ENCODE data around the gene UBE2I.
"Not testable (repeated sequence)": the region's sequence is repeated elsewhere in the genome, so short reads cannot be mapped to it uniquely, and the experiment has no call there.

The UBE2I gene

DNA sequence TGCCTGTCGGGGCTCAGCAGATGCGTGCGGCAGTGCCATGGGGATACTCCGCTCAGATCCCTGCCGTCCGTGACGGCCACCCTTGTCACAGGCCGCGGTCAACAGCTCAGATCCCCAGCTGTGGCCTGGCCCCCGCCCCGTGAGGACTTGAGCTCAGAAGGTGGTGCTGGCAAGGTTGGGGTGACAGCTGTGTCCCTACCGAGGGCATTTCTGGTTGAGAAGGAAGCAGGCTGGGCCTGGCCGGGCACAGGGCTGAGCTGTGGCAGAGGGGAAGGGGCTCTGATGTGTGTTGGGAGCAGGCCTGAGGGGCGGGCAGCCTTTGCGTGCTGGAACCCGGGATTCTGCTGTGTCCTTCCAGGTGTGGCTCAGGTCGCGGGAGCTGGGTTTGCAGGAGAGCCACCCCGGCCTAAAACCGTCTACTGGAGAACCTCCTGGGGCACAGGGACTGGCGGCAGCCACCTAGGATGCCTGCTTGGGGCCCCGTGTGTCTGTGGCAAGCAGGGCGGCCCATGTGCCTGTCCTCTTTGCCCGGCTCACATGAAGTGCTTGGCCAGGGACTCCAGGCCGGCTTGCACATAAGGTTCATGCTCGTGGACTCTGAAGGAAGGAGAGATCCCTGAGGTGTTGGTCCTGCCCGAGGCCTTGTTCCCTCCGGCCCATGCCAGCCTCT, 5.1 kb downstream of the UBE2I start:
- no peak for FAIRE-seq

DNA sequence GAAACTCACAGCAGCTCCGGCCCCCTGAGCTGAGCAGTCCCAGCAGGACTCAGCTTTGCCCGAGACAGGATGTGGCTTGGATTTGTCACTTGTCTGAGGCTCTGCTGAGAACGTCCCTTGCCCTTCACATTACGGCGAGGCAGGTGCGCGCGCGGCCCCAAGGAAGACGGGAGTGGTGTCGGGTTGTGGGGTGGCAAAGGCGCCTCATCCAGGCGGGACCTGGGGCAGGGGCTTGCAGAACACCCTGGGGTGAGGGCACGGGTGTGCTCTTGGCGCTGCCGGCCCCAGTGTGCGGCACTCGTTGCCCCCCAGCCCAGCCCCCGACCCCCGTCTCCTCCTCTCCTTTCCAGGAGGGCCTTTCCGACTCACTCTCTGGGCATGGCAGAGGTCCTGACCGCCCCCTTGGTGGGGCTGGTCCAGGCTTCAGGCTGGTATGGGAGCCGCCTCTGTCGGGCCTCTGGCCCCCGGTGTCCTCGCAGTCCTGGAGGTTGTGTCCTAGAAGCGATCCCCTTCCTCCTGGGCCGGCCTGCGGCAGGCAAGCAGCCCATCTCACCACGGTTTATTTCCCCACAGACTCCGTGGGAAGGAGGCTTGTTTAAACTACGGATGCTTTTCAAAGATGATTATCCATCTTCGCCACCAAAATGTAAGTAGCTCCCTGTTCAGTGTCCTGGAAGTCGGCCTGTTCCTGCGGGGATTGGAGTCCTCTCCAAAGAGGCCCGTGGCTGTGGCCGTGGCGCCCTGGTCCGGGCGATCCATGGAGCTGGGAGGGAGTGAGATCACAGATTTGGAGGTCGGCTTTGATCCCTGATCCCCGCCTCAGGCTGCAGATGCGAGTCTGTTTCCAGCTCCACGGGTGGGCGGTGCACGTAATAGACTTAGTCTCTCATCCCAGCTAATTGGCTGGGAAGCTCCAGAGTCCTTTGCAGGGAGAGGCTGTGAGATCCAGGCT, 5.9 kb downstream of the UBE2I start:
- FAIRE-seq = no peak

DNA sequence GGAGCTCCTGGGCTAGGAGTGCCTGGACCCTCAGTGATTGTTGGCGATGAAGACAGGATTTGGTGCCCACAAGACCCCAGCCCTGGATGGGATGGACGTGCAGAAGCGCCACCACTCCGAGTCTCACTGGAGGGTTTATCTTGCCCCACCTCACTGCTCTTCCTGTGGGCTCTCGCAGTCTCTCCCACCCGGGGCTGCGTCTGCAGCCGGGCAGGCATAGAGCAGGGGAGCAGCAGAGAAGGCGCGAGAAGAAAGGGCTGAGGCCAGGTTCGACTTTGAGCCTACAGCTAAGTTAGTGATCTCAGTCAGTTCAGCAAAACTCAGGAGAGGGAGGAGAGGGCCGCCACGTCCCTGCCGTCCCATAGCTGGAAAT, 6.6 kb downstream of the UBE2I start:
- no peak for FAIRE-seq

DNA sequence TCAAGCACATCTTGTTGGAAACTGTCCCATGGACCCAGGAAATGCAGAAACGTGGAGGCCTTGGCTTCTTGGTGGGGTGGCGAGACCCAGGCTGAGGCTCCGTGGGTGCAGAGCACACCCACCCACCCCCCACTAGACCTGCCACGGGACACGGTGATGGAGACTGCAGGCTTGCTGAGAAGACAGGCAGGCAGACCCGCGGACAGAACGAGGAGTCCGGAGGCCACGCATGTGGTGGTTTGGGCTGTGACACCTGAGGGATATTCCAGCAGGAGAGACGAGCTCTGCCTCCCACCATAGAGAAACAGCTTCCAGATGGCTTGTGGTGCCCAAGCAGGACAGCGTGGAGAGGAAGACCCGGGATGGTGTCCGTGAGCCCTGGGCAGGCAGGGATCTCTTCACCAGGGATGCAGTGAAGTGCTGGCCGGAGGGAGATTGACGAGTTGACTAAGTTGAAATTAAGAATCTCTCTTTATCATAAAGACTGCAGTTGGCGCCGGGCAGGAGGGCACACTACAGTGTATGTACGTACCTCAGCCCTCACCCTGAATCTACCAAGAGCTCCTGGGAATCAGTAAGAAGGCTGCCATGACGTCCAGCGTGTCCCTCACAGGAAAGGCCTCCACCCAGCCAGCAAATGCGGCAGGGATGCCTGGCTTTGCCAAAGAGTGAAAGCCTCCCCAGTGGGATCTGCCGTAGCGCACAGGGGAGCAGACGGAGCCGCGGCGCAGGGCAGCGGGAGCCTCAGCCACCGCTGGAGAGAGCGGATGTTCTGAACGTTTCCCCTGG, 8.2 kb downstream of the UBE2I start:
- no peak for FAIRE-seq

DNA sequence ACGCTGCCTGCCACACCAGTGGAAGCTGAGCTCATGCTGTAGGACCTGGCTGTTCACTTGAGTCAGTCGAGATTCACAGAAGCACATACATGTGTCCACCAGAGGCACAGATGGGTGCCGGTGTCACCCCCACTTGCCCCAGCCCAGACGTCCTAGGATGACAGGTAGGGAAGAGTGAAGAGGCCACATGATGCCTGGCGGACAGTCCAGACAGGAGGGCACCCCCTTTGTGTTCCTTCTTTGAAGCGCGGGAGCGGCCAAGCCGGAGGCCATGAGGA, 8.8 kb downstream of the UBE2I start:
- no peak for FAIRE-seq

DNA sequence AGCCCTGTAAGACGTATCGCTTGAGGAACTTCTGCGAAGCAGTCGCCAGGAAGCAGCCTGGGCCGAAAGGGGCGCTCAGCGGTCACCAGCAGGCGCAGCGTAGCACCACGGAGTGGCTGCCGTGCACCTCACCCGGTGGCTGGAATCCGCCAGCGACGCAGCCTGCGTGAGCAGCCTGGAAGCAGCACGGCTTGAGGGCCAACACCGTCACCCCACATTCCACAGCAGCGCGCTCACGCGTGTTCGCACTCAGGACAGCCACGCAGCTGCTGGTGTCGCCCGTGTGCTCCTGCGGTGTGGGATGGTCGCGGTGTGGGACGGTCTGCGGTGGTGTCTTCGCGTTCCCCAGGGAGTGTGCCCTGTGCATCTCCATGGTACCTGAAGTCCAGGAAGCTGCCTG, 9.6 kb downstream of the UBE2I start:
- FAIRE-seq = no peak

DNA sequence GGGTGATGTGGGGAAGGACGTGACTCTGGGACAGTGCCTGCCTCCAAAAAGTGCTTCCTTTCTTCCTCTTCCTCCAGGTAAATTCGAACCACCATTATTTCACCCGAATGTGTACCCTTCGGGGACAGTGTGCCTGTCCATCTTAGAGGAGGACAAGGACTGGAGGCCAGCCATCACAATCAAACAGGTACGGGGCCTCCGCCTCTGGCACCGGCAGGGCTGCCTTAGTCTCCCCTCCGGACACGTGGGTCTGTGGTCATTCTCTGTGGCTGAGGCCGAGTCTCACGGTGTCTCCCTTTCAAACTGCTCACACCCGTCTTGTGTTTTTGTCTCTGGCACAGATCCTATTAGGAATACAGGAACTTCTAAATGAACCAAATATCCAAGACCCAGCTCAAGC, 10.7 kb downstream of the UBE2I start:
- FAIRE-seq = no peak

DNA sequence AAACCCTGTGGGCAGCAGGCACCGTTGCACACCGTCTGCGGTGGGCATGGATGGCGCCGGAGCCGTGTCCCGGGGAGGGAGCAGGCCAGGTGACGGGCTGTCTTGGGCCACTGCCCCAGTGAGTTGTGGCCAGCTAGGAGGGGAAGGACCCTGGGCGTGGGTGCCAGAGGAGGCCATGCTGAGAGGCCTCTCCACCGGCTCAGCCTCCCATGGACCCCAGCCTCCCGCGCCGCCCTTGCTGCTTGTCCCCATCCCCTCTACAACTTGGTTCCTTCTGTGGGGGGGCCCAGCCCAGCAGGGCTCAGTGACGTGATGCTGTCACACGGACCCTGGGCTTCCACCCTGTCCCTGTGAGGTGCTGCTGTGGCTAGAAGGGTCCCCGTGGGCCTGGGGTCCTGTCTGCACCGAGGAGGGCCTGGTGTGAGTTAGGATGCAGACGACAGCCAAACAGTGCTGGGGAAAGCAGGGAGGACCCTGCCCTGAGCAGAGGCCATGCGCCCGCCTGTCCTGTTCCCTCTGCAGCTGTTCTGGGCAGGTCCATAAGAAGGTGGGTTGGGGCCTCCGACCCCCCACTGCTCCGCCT, 11.3 kb downstream of the UBE2I start:
- no peak for FAIRE-seq

DNA sequence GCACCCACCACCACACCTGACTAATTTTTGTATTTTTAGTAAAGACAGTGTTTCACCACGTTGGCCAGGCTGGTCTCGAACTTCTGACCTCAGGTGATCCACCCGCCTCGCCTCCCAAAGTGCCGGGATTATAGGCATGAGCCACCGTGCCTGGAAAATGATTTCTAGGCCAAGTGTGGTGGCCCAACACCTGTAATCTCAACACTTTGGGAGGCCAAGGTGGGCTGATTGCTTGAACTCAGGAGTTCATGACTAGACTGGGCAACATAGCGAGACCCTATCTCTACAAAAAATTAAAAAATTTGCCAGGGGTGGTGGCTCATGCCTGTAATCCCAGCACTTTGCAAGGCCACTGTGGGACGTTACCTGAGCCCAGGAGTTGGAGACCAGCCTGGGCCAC, 13.0 kb downstream of the UBE2I start:
- FAIRE-seq = no peak

DNA sequence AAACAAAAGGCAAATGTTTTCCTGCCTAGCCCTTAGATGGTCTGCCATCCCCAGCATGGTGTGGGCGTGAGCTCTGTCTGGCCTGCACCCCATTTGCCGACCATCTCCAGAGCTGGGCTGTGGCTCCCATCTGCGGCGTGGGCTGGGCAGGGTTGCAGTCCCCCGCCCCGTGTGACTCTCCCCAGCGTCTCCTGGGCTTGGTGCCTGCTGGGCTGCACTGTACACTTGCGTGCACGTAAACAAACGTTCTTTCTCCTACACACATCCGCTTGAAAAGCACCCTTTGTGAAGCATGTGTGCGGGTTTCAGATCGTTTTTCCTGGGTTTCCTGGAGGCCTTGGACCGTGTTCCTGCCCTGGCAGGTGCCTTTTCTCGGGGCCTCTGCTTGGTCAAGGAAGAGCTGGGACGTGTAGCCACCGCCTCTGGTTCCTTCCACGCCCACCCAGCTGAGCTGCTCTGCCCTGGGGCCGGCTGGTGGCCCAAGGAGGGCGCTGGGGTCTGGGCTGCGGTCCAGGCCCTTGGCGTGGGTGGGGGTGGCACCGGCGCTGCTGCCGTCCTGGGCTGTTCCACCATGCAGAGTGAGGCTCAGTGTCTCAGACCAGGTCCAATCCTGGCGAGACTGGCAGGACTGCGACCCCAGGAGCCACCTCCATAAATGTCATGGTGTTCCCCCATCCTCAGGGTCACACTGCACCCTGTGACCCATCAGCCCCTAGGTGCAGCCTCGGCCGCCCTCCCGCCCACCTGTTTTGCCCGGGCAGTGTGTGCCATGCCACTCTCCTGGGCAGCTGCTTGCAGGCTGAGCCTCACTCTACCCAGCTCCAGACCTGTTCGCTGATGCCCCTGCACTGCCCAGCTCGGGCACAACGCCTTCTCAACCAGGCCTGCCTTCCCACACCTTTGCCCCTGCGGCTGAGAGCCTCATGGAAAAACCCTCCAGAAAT, 14.1 kb downstream of the UBE2I start:
- FAIRE-seq = no peak

DNA sequence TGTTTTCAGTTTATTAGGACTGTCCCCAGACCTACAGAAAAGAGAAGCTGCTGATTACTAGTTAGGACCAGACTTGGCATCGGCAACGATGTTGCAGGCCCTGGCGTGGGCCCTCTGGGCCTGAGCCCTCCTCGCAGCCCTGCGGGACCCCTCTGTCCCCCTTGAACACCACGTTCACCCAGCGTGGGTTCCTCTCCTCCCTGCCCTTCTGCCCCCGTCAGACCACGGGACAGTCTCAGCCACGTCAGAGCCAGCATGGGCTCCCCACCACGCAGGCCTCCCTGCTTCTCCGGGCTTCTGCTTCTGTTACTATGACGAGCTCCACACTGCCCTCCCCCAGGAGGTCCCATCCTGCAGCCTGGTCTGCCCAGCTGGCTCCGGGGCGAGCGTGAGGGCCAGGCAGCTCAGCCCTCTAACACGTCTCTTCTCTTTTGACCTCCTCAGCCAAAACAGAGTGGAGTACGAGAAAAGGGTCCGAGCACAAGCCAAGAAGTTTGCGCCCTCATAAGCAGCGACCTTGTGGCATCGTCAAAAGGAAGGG, 14.9 kb downstream of the UBE2I start:
- no peak for FAIRE-seq

DNA sequence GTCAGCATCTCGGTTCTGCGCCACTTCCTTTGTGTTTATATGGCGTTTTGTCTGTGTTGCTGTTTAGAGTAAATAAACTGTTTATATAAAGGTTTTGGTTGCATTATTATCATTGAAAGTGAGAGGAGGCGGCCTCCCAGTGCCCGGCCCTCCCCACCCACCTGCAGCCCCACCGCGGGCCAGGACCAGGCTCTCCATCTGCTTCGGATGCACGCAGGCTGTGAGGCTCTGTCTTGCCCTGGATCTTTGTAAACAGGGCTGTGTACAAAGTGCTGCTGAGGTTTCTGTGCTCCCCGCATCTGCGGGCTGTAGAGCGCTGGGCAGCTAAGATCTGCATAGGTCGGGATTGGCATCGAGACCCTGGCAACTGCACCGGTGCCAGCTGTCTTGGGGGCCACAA, 15.8 kb downstream of the UBE2I start:
- no peak for FAIRE-seq

DNA sequence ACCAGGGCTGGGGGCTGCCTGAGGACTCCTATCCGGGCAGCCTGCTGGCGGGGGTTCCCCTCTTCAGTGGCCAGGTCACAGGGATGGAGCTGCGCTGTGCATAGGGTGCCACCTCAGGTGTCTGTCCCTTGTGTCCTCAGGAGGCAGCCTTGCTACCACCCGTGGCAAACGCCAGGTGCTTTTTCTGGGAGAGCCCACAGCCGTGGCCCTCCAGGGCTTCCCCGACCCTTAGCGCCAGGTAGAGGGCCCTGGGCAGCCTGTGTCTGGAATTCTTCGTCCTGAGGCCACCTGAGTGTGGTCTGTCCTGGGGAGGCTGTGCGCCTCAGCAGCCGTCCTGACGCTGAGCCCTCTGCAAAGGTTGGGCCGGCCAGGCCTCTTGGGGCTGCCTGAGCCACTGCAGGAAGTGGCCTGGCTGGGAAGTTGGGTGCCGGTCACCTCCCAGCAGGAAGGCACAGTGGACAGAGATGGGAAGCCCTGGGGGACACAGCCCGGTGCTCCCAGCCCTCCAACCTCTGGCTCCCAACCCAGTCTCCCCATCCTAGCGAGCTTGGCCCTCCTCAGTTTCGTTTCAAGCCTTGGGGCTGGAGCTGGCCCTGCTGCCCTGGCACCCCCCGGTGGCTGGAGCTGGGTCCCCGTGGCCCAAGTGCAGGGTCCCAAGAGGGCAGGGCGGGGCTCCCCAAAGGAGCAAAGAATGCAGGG, 16.4 kb downstream of the UBE2I start:
- no peak for FAIRE-seq

DNA sequence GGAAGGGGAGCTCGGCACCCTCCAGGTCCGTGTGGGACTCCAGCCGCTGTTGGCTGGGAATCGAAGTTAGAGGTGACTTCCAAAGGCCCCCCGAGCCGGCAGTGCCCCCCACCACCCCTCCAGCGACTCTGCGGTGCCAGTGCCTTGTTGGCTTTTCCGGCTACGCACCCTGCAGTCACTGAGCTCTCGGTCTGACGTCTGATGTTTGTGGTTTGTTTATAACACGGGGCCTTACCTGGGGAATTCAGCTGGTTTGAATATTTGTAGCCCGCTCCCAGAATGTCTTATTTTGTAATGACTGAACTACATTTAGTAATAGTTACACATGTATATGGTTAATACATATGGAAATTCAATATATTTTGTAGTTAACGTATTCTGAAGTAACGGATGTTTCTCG, 17.0 kb downstream of the UBE2I start:
- FAIRE-seq = no peak

DNA sequence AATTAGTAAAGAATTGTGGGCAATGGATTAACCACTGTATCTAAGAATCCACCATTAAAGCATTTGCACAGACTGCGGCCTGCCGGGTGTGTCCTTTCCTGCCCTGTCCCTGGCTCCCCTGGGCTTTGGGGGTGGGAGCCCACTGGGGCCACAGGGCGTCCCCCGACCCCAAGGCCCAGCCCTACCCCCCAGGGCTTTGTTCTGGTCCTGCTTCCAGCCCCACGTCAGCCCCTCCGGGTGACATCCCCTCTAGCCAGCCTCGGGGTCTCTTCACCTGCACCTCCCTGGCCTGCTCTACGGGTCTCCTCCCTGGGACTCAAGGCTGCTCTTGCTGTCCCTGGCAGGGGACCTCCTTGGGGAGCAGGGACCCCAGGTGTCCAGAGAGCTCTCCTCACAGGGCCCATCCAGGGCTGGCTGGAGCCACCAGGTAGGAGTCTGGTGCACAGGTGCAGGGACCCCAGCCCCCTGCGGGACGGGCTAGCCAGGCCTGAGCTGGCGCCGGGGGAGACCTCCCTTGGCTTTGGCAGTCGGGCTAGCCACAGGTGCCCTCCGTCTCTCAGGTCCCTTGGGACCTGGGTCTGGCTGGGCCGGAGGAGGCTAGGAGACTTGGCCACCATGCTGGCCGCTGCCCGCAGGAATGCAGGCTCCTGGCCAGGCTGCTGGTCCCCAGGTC, 17.6 kb downstream of the UBE2I start:
- FAIRE-seq = no peak

DNA sequence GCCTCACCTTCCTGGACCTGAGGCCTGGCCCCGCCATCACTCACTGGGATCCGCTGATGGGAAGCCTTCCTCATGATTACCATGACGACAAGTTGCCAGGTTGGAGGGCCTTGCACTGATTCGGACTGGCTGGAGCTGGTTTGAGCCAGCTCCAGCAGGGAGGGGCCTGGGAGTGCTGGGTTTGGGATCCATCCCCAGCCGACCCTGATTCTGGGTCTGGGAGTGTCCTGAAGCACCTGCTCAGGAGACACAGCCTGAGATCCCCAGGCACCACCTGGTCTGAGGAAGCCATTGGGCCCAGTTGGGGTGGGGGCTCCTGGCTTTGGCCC, 18.1 kb downstream of the UBE2I start:
- FAIRE-seq = no peak

DNA sequence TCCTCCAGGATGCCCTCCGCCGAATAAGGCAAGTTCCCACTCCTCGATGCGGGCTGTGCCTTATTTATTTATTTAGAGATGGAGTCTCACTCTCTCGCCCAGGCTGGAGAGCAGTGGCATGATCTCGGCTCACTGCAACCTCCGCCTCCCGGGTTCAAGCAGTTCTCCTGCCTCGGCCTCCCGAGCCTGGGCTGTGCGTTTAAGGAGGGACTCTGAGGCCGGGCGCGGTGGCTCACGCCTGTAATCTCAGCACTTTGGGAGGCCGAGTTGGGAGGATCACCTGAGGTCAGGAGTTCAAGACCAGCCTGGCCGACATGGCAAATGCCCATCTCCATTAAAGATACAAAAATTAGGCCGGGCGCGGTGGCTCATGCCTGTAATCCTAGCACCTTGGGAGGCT, 18.7 kb downstream of the UBE2I start:
- not testable (repeated sequence) for FAIRE-seq

DNA sequence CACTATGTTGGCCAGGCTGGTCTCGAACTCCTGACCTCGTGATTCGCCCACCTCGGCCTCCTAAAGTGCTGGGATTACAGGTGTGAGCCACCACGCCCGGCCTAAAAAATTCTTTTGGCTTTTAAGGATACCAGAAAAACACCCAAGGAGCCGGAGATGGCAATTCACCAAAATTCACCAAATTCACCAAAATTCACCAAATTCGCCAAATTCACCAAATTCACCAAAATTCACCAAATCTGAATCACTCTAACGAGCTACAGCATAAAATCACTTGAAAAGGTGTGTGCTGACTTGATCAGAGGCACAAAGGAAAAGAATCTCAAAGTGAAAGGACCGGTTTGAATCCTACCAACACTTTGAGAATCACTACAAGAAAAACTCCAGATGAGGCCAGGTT, 19.5 kb downstream of the UBE2I start:
- FAIRE-seq = not testable (repeated sequence)

DNA sequence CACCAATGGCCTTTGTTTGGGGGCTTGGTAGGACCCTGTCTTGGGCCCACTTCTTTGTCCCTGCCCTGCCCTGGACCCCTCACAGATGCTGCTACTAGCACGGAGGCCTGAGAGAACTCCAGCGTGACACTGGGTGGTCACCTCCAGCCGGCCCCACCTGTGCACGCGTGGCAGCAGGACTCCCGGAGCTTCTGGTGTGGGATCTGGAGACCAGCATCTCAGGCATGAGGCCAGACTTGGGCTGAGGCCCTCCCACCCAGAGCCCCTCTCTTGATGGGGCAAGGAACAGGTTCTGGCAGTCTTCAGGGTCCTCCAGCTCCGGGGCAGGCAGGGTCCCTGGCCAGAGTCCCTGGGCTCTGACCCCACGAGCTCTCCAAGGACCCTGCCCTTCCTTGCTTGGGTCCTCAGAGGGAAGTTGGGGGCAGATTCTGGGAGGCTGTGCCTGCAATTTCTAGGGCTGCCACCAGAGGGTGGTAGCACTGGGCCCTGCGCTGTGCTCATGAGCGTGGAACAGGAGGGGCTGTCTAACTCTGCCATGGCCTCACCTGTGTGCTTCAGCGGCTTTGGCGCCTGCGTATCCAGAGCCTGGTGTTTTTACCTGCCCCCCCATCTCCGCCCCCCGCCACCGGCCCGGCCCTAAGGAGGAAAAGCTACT, 21.0 kb downstream of the UBE2I start:
- FAIRE-seq = no peak

DNA sequence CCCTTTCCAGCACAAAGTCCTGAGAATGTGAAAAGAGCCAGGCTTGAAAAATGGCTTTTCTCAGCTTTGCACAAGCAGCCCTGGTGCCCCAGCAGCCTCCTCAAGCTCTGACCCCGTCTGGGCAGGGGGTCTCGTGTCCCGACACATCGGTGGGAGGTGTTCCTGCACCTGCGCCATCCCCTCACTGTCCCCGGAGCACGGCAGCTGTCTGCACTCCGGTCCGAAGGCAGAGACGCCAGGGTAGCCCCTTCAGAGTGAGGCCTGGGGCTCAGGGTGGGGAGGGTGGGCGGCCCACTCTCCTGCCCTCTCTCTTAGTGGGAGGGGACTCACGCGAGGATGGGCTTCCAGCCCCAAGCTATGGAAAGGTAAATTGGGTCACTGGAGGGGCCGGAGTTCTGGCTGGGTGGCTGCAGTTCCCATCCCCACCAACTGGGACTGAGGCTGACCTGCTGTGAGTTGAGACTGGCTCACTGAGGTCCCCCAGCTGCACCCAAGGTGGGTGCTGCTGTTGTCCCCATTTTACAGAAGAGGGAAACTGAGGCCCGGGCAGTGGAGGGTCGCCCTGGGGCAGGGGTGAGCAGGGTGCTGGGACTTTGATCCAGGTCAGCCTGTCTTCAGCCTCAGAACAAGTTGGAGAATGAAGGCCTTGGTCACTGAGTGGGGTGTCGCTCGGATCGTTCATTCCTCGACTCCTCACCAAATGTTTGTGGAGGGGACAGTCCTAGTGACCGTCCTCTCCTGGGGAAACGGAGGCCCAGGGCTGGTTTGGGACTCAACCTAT, 21.7 kb downstream of the UBE2I start:
- FAIRE-seq = no peak
